Natural killer cell (primary cell): Measurements from ENCODE around the gene FAN1. TPM values are rescaled to one million over a fixed set of nuclear protein-coding genes. Genes with fewer than 3 reads are reported as not detected.

Source experiments
- ATAC-seq, 3 donors: fragments of 150-1000 bp in 2 of 3; fragments of 200-7000 bp in 1 of 3; cut with Tn5 transposase; 1 replicate in 1 of 3; 2 replicates in 2 of 3; pipeline ENCODE4 v1.10.0; 2021; ENCODE audit warnings: mild to moderate bottlenecking in 2 of 3, moderate library complexity in 2 of 3
- DNase-seq, 2 donors: peaks; one replicate each; pipeline versions ENCODE4 v3.0.0 to v3.0.0-alpha.2; 2013 to 2021; ENCODE audit warnings: mixed read lengths in 1 of 2
- H3K27ac ChIP-seq: one replicate; pipeline ENCODE4 v1.5.1; 2013; ENCODE audit warnings: mild to moderate bottlenecking, low read length
- H3K27me3 ChIP-seq: one replicate; pipeline ENCODE4 v1.6.1; 2013; ENCODE audit warnings: low read length; ENCODE audit not compliant: control insufficient read depth, insufficient read depth
- H3K36me3 ChIP-seq: one replicate; pipeline ENCODE4 v1.6.1; 2013; ENCODE audit warnings: low read length; ENCODE audit not compliant: control insufficient read depth, insufficient read depth
- H3K4me1 ChIP-seq: one replicate; pipeline ENCODE4 v1.6.1; 2013; ENCODE audit warnings: low read length; ENCODE audit not compliant: control insufficient read depth, insufficient read depth
- H3K4me3 ChIP-seq: one replicate; pipeline ENCODE4 v1.5.1; 2013; ENCODE audit warnings: low read length
- H3K9me3 ChIP-seq: one replicate; pipeline ENCODE4 v1.6.1; 2013; ENCODE audit warnings: low read length; ENCODE audit not compliant: control insufficient read depth, insufficient read depth
- H3K27ac Mint-ChIP-seq, 2 donors: one replicate each; pipeline ENCODE4 v1.8.0; 2022; ENCODE audit warnings: mild to moderate bottlenecking in 2 of 2, mixed read lengths in 2 of 2, moderate library complexity in 1 of 2
- H3K27me3 Mint-ChIP-seq, 2 donors: one replicate each; pipeline ENCODE4 v1.8.0; 2022; ENCODE audit warnings: low read depth in 2 of 2, mixed read lengths in 2 of 2
- H3K36me3 Mint-ChIP-seq: one replicate; pipeline ENCODE4 v1.8.0; 2022; ENCODE audit warnings: mixed read lengths
- H3K4me1 Mint-ChIP-seq, 2 donors: one replicate each; pipeline ENCODE4 v1.8.0; 2022; ENCODE audit warnings: mixed read lengths in 2 of 2
- H3K4me3 Mint-ChIP-seq: one replicate; pipeline ENCODE4 v1.8.0; 2022; ENCODE audit warnings: mild to moderate bottlenecking, moderate library complexity, mixed read lengths
- H3K9me3 Mint-ChIP-seq, 2 donors: one replicate each; pipeline ENCODE4 v1.8.0; 2022; ENCODE audit warnings: mixed read lengths in 2 of 2
- WGBS: methylation state at CpG from one replicate; pipeline ENCODE4 v1.1.7; 2013; ENCODE audit warnings: missing lambda C conversion rate; ENCODE audit not compliant: insufficient coverage; 5-methylcytosine and 5-hydroxymethylcytosine counted together
- intact Hi-C: fragments of 100-400 bp; cut with micrococcal nuclease; formaldehyde crosslinking; loops from one replicate; pipeline ENCODE4 v1.14.2; 2022
- total RNA-seq, 4 donors: library from RNA; stranded (reverse); fragments of 120-200 nt in 1 of 4; gene quantifications; one replicate each; pipeline versions ENCODE4 v1.2.3 to v1.2.4, GENCODE V29; 2013 to 2022
- TF ChIP-seq, protein P1 (sequence below): fragments of 200-600 bp; IDR thresholded peaks from one replicate; pipeline ENCODE4 v1.8.0; 2022; ENCODE audit warnings: antibody characterized with exemption

The FAN1 gene
- total RNA-seq, 3 donors from 2014 or later (not counting 1 experiment from before 2014, with no cell fraction given), result 9.1 to 18.8 (median 15.3) TPM

DNA sequence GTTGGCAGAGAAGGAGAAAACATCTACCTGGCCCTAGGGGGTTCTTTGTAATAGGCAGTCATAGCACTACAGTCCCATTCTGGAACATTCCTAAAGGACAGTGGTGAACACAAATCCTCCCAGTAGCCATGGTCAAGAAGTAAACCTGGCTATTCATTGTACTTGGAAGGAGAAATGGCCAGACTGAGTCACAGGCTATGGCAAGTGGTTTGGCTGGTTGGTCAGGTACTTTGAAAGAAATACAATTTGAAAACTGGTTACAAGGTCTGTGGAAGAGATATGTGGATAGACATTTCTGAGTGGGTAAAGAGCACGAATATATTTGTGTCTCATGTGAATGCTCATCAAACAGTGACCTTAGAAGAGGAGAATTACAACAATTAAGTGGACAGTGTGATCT lies 33.0 kb upstream of the FAN1 start:
- DNase-seq, result no peak
- Histone ChIP-seq H3K27ac (no peak overlapping the region), H3K9me3 (no peaks in the 10 kb centered on the region), H3K4me1 (no peaks in the 10 kb centered on the region), H3K27me3 (no peaks in the 10 kb centered on the region), H3K4me3 (no peak overlapping the region), H3K36me3 (no peaks in the 10 kb centered on the region)
- Mint-ChIP-seq H3K4me1 (no peaks in the 10 kb centered on the region), H3K27ac (no peak overlapping the region), H3K27me3 (peaks cover 0 to 6% of the 10 kb centered on the region in 2 donors), H3K4me3 (no peak overlapping the region), H3K36me3 (no peaks in the 10 kb centered on the region), H3K9me3 (no peaks in the 10 kb centered on the region)
- intact Hi-C loops, result no loop called here
- 95% methylated on average over 1 of the region's 1 CpG for WGBS
- TF ChIP-seq, protein P1, sequence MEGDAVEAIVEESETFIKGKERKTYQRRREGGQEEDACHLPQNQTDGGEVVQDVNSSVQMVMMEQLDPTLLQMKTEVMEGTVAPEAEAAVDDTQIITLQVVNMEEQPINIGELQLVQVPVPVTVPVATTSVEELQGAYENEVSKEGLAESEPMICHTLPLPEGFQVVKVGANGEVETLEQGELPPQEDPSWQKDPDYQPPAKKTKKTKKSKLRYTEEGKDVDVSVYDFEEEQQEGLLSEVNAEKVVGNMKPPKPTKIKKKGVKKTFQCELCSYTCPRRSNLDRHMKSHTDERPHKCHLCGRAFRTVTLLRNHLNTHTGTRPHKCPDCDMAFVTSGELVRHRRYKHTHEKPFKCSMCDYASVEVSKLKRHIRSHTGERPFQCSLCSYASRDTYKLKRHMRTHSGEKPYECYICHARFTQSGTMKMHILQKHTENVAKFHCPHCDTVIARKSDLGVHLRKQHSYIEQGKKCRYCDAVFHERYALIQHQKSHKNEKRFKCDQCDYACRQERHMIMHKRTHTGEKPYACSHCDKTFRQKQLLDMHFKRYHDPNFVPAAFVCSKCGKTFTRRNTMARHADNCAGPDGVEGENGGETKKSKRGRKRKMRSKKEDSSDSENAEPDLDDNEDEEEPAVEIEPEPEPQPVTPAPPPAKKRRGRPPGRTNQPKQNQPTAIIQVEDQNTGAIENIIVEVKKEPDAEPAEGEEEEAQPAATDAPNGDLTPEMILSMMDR, result no peak
- no peak for ATAC-seq

DNA sequence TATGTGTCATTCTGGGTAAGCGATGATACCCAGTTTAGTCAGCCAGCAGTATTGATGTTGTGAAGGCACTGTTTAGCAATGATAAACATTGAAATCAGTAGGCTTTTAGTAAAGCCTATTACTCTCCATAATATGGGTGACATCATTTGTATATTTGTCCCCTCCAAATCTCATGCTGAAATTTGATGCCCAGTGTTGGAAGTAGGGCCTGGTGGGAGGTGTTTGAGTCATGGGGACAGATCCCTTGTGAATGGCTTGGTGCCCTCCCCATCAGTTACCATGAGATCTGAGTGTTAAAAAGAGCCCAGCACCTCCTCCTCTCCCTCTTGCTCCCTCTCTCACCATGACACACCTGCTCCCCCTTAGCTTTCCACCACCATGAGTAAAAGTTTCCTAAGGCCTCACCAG lies 31.4 kb upstream of the FAN1 start:
- TF ChIP-seq, protein P1, result no peak
- no peaks in the 10 kb centered on the region for H3K4me1 Mint-ChIP-seq
- no peaks in the 10 kb centered on the region for H3K36me3 Mint-ChIP-seq
- ATAC-seq (no peak), DNase-seq (no peak)
- H3K4me1 ChIP-seq, result no peaks in the 10 kb centered on the region
- H3K27ac ChIP-seq, result no peak overlapping the region
- WGBS, result 100% methylated on average over 1 of the region's 1 CpG
- no peaks in the 10 kb centered on the region for H3K27me3 ChIP-seq
- no peaks in the 10 kb centered on the region for H3K9me3 Mint-ChIP-seq
- H3K4me3 Mint-ChIP-seq, result no peak overlapping the region
- H3K36me3 ChIP-seq, result no peaks in the 10 kb centered on the region
- H3K9me3 ChIP-seq, result no peaks in the 10 kb centered on the region
- H3K4me3 ChIP-seq, result no peak overlapping the region
- peaks cover 0 to 3% of the 10 kb centered on the region in 2 donors for H3K27me3 Mint-ChIP-seq
- intact Hi-C loops, result no loop called here
- no peak overlapping the region for H3K27ac Mint-ChIP-seq

DNA sequence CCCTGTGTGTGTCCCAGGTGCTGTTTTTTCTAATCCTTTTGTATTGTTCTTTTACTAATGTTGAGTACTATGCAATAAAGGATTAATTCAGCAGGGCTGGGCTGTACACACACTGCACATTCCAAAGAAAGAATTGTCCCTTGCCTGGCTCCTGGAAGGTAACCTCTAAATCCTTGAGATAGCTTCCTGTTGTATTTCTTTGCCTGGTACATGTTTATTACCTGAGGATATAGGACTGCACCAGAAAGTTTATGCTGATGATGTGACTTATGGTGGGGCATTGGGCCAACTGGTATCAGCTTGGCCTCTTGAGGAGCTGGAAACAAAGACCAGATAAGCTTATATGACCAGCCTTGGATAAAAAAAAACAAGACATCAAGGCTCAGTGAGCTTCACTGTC lies 26.6 kb upstream of the FAN1 start:
- TF ChIP-seq, protein P1, result no peak
- DNase-seq, result no peak
- no peak overlapping the region for H3K4me3 Mint-ChIP-seq
- H3K9me3 Mint-ChIP-seq, result no peaks in the 10 kb centered on the region
- no peak overlapping the region for H3K27ac Mint-ChIP-seq
- Histone ChIP-seq H3K4me1 (no peaks in the 10 kb centered on the region), H3K9me3 (no peaks in the 10 kb centered on the region), H3K27me3 (peaks cover under 1% of the 10 kb centered on the region), H3K27ac (no peak overlapping the region), H3K36me3 (no peaks in the 10 kb centered on the region), H3K4me3 (no peak overlapping the region)
- ATAC-seq, result no peak
- H3K4me1 Mint-ChIP-seq, result no peaks in the 10 kb centered on the region
- no peaks in the 10 kb centered on the region for H3K36me3 Mint-ChIP-seq
- intact Hi-C loops, result no loop called here
- peaks cover 0 to 18% of the 10 kb centered on the region in 2 donors for H3K27me3 Mint-ChIP-seq

DNA sequence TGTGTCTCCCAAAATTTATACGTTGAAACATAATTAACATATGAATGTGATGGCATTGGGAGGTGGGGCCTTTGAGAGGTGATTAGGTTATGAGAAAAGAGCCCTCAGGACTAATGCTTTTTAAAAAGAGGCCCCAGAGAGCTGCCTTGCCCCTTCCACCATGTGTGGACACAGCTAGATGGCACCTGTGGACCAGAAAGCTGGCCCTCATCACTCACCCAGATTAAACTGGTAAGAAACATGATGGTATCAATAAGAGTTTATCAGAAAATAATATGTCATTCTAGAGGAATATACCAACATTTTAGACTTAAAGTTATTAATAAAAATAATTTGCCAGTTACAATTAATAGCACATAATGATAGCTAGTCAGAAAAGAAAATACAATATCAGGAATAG lies 25.2 kb upstream of the FAN1 start:
- Mint-ChIP-seq H3K27ac (no peak overlapping the region), H3K4me1 (no peaks in the 10 kb centered on the region), H3K9me3 (no peaks in the 10 kb centered on the region), H3K27me3 (peaks cover 0 to 18% of the 10 kb centered on the region in 2 donors), H3K36me3 (no peaks in the 10 kb centered on the region), H3K4me3 (no peak overlapping the region)
- no peaks in the 10 kb centered on the region for H3K36me3 ChIP-seq
- H3K9me3 ChIP-seq, result no peaks in the 10 kb centered on the region
- 100% methylated on average over 1 of the region's 1 CpG for WGBS
- H3K27me3 ChIP-seq, result peaks cover 2% of the 10 kb centered on the region
- TF ChIP-seq, protein P1, result no peak
- no peak for DNase-seq
- ATAC-seq, result no peak
- no peak overlapping the region for H3K4me3 ChIP-seq
- H3K27ac ChIP-seq, result no peak overlapping the region
- no peaks in the 10 kb centered on the region for H3K4me1 ChIP-seq
- intact Hi-C loops, result no loop called here
